GM12801 (cell line): ENCODE results near the gene C16orf87.

Source experiments
- CTCF ChIP-seq: IDR thresholded peaks from one replicate; pipeline ENCODE4 v1.5.1; 2011; ENCODE audit warnings: control low read depth; ENCODE audit not compliant: insufficient read length; ENCODE audit errors: extremely low read depth

Gene C16orf87

GRCh38 chr16:46789499-46790414, 41.2 kb downstream of the C16orf87 start:
- TF ChIP-seq CTCF: no peak

- no peak for TF ChIP-seq CTCF
Measured at GRCh38 chr16:46788891-46789474, 42.0 kb downstream of the C16orf87 start.

- no peak for TF ChIP-seq CTCF
Measured at GRCh38 chr16:46787909-46788308, 43.1 kb downstream of the C16orf87 start.

- TF ChIP-seq CTCF: no peak
Measured at GRCh38 chr16:46785076-46785845, 45.7 kb downstream of the C16orf87 start.

GRCh38 chr16:46783800-46784199, 47.2 kb downstream of the C16orf87 start:
- TF ChIP-seq CTCF: no peak

- TF ChIP-seq CTCF: no peak
Measured at GRCh38 chr16:46782320-46782719, 48.7 kb downstream of the C16orf87 start.

- no peak for TF ChIP-seq CTCF
Measured at GRCh38 chr16:46777804-46778203, 53.2 kb downstream of the C16orf87 start.
